ENCODE results near the gene WDR7.

WDR7 gene

DNA sequence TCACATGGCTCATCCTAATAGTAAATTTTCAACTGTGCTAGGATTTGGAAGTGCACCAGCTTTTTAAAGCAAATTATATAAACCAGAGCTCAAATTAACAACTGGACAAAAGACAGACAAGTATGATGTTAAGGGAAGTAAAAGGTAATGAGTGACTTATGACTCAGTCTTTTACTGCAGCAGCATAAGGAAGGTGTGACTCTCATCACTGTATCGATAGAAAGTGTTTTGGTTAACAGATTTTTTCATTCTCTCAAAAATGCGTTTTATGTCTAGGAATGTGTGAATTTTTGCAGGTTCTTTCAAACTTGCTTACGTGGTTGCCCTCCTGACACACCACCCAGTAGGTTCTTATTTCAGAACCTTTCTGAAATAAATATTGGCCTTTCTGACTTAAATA is 251.5 kb downstream of the WDR7 start:
- 80 to 100% methylated on average over 1 to 2 of the region's 3 CpGs for WGBS, 2 experiments (ENCODE audit: insufficient coverage in 2 of 2)
- Histone ChIP-seq H3K27ac (ENCODE audit: low read depth, low read length, severe bottlenecking) (no peak overlapping the region), H3K36me3 (ENCODE audit: control insufficient read depth, insufficient read depth, low read length) (no peaks in the 10 kb centered on the region), H3K9me3 (ENCODE audit: control insufficient read depth, low read length) (no peaks in the 10 kb centered on the region), H3K4me1 (ENCODE audit: control insufficient read depth, insufficient read depth, low read length, poor library complexity, severe bottlenecking) (no peaks in the 10 kb centered on the region), H3K4me3 (ENCODE audit: extremely low read depth, insufficient read depth, low read length, poor library complexity, severe bottlenecking) (no peak overlapping the region)

DNA sequence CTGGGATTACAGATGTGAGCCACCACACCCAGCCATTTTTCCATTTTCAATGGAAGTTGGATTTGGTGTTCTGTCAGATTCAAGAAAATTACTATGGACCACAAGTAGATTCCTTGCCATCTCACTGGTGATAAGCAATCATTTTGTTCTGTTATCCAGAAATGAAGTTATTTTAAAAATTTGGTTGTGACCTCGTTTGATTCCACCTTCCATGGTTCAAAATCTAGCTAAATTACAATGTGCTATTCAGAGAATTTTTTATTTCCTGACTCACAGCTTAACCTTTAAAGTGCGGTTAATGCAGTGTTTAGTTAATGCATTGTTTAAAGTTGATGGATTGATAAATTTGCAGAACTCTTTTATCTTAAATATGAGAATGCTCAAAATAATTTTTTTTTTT is 252.5 kb downstream of the WDR7 start:
- no peaks in the 10 kb centered on the region for H3K36me3 ChIP-seq (ENCODE audit: control insufficient read depth, insufficient read depth, low read length)
- no peak overlapping the region for H3K27ac ChIP-seq (ENCODE audit: low read depth, low read length, severe bottlenecking)
- no peaks in the 10 kb centered on the region for H3K9me3 ChIP-seq (ENCODE audit: control insufficient read depth, low read length)
- no peaks in the 10 kb centered on the region for H3K4me1 ChIP-seq (ENCODE audit: control insufficient read depth, insufficient read depth, low read length, poor library complexity, severe bottlenecking)
- no CpG with 5 or more reads among the region's 2 CpGs for WGBS, 2 experiments (ENCODE audit: insufficient coverage in 2 of 2)
- no peak overlapping the region for H3K4me3 ChIP-seq (ENCODE audit: extremely low read depth, insufficient read depth, low read length, poor library complexity, severe bottlenecking)

DNA sequence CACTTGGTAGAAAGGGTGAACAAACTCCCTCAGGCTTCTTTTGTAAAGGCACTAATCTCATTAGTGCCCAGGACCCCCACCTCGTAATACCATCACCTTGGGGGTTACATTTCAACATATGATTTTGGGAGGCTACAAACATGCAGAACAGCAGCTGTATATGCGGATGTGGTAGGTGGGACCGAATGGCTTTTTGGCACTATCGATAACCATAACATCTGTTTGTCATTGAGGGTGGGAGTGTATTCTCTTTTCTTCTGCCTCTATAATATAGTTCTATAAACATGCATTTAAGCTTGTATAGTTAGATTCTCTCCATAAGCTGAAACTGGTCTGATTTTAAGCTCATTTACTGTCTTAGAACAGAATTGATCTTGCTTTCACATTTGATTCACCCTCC is 256.6 kb downstream of the WDR7 start:
- Histone ChIP-seq H3K4me3 (ENCODE audit: extremely low read depth, insufficient read depth, low read length, poor library complexity, severe bottlenecking) (no peak overlapping the region), H3K36me3 (ENCODE audit: control insufficient read depth, insufficient read depth, low read length) (no peaks in the 10 kb centered on the region), H3K4me1 (ENCODE audit: control insufficient read depth, insufficient read depth, low read length, poor library complexity, severe bottlenecking) (no peaks in the 10 kb centered on the region), H3K9me3 (ENCODE audit: control insufficient read depth, low read length) (no peaks in the 10 kb centered on the region), H3K27ac (ENCODE audit: low read depth, low read length, severe bottlenecking) (no peak overlapping the region)
- 80% methylated on average over 1 of the region's 4 CpGs; no CpG with 5 or more reads in 1 of the 2 experiments for WGBS, 2 experiments (ENCODE audit: insufficient coverage in 2 of 2)

DNA sequence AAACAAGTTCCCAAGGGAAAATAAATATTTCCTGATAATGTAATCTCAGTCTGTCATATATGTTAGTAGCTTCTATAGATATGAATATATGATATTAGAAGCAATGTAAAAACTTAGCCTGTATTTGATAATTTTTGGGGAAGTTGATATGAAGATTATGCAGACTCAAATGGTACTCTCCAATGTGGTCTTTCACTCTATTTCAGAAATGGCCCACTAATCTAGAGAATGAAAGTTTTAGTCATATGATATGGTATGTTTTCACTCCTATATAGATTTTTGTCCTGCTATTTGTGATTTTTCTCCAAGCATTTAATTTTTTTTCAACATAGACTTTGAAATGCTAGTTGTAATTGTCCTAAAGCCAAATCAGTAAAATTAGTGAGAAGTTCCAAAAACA is 259.1 kb downstream of the WDR7 start:
- H3K4me1 ChIP-seq (ENCODE audit: control insufficient read depth, insufficient read depth, low read length, poor library complexity, severe bottlenecking): no peaks in the 10 kb centered on the region
- no peaks in the 10 kb centered on the region for H3K9me3 ChIP-seq (ENCODE audit: control insufficient read depth, low read length)
- H3K4me3 ChIP-seq (ENCODE audit: extremely low read depth, insufficient read depth, low read length, poor library complexity, severe bottlenecking): no peak overlapping the region
- no peaks in the 10 kb centered on the region for H3K36me3 ChIP-seq (ENCODE audit: control insufficient read depth, insufficient read depth, low read length)
- no peak overlapping the region for H3K27ac ChIP-seq (ENCODE audit: low read depth, low read length, severe bottlenecking)

DNA sequence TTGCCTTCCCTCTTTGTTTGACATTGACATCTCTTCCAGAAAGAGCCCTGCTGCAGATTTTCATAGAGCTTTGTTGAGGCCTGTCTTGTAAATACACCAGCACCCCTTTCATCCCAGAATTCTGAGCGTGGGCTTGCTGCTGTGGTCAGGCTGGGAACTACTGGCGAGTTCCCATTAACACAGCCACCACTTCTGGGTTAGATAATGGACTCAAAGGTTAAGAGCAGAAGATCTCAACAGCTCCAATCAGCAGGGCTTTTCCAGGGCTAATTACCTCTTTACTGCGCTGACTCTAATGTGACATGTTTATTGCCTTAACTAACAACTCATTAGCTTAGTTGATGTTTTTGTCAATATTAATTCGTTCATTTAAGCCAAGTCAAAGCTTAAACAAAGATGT is 259.8 kb downstream of the WDR7 start:
- Histone ChIP-seq H3K4me3 (ENCODE audit: extremely low read depth, insufficient read depth, low read length, poor library complexity, severe bottlenecking) (no peak overlapping the region), H3K36me3 (ENCODE audit: control insufficient read depth, insufficient read depth, low read length) (no peaks in the 10 kb centered on the region), H3K9me3 (ENCODE audit: control insufficient read depth, low read length) (no peaks in the 10 kb centered on the region), H3K27ac (ENCODE audit: low read depth, low read length, severe bottlenecking) (no peak overlapping the region), H3K4me1 (ENCODE audit: control insufficient read depth, insufficient read depth, low read length, poor library complexity, severe bottlenecking) (no peaks in the 10 kb centered on the region)
- 43% methylated on average over 1 of the region's 4 CpGs; no CpG with 5 or more reads in 1 of the 2 experiments for WGBS, 2 experiments (ENCODE audit: insufficient coverage in 2 of 2)

DNA sequence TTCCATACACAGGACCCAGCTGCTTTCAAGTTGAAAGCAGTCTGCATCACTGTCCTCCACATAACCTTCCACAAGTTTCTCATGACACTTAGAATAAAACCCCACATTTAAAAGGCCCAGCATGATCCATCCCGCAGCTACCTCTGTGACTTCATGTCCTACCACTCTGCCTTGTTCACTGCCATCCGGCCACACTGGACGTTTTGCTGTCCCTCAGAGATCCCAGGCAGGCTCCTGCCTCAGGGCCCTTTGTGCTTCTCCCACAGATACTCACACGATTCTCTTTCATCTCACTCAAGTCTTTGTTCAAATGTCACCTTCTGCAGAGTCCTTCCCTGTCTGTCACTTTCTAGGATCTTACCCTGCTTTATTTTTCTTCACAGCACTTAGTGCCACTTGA is 262.8 kb downstream of the WDR7 start:
- H3K4me1 ChIP-seq (ENCODE audit: control insufficient read depth, insufficient read depth, low read length, poor library complexity, severe bottlenecking): peaks cover 2% of the 10 kb centered on the region
- no peak overlapping the region for H3K27ac ChIP-seq (ENCODE audit: low read depth, low read length, severe bottlenecking)
- H3K4me3 ChIP-seq (ENCODE audit: extremely low read depth, insufficient read depth, low read length, poor library complexity, severe bottlenecking): no peak overlapping the region
- no peaks in the 10 kb centered on the region for H3K36me3 ChIP-seq (ENCODE audit: control insufficient read depth, insufficient read depth, low read length)
- WGBS, 2 experiments (ENCODE audit: insufficient coverage in 2 of 2): 60 to 71% methylated on average over 4 of the region's 4 CpGs
- H3K9me3 ChIP-seq (ENCODE audit: control insufficient read depth, low read length): no peaks in the 10 kb centered on the region

DNA sequence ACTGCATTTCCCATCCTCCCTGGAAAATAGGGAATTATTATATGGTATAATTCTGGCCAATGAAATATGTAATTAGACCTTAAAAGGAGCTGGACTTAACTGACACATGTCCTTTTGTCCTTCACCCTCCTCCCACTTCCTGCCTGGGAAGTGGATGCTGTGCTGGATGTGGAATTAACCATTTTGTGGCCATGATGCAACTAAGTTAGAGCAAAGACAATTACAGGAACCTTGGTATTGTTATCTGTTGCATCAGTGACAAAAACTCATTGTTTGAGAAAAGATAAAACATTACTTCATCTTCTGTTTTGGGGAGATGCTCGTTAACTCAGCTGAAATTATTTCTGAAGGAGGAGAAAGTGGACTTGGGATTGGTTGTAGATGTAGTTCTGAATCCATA is 268.0 kb downstream of the WDR7 start:
- Histone ChIP-seq H3K4me1 (ENCODE audit: control insufficient read depth, insufficient read depth, low read length, poor library complexity, severe bottlenecking) (peaks cover 5% of the 10 kb centered on the region), H3K9me3 (ENCODE audit: control insufficient read depth, low read length) (no peaks in the 10 kb centered on the region), H3K36me3 (ENCODE audit: control insufficient read depth, insufficient read depth, low read length) (no peaks in the 10 kb centered on the region), H3K4me3 (ENCODE audit: extremely low read depth, insufficient read depth, low read length, poor library complexity, severe bottlenecking) (no peak overlapping the region), H3K27ac (ENCODE audit: low read depth, low read length, severe bottlenecking) (no peak overlapping the region)
- WGBS, 2 experiments (ENCODE audit: insufficient coverage in 2 of 2): no CpG with 5 or more reads among the region's 1 CpG

DNA sequence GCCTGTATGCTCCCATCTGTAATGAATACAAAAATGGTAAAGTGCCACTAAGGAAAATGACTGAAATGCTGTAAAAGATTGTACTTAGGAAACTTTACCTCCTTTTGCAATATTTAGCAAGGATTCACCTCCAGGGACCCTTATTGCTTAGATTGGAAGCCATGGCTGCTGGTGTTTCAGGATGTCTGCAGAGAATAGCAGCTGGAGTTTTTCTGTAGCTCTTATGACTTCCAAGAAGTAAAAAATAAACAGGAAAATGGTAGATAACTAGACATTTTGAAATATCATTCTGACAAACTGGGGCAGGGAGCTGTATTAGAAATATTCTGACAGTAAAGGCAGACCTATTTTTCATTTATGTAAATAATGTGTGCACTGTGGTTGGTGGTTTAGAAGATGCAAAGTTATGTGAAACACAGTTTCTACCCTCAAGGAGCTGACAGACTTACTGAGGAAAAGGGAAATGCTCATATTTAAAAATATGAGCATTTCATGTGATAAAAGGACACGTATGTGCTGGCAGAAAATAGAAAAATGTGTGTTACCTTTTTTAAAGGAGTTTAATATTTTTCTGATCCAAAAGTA is 270.8 kb downstream of the WDR7 start:
- no peak overlapping the region for H3K4me3 ChIP-seq (ENCODE audit: extremely low read depth, insufficient read depth, low read length, poor library complexity, severe bottlenecking)
- WGBS, 2 experiments (ENCODE audit: insufficient coverage in 2 of 2): no CpG with 5 or more reads among the region's 1 CpG

DNA sequence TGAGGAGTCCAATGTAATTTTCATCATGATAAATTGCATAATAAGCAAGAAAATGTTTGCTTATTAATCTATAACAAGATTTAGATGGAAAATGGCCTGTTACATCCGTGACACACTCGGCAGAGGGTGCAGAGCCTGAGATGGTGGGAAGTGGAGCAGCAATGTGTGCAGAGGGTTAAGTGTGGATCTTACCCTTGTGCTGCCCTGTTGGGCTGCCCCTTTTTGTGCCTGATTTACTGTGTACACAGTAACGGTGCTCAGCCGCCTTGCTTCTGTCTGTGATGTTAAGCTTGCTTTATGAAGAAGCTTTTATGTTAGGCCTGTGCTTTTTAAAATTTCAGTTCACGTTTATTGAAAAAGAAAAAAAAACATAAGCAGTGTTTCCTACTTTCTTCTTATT is 275.6 kb downstream of the WDR7 start:
- H3K36me3 ChIP-seq (ENCODE audit: control insufficient read depth, insufficient read depth, low read length): no peaks in the 10 kb centered on the region
- H3K9me3 ChIP-seq (ENCODE audit: control insufficient read depth, low read length): no peaks in the 10 kb centered on the region
- H3K27ac ChIP-seq (ENCODE audit: low read depth, low read length, severe bottlenecking): no peak overlapping the region
- no peaks in the 10 kb centered on the region for H3K4me1 ChIP-seq (ENCODE audit: control insufficient read depth, insufficient read depth, low read length, poor library complexity, severe bottlenecking)
- no peak overlapping the region for H3K4me3 ChIP-seq (ENCODE audit: extremely low read depth, insufficient read depth, low read length, poor library complexity, severe bottlenecking)
- WGBS, 2 experiments (ENCODE audit: insufficient coverage in 2 of 2): 92 to 100% methylated on average over 1 to 2 of the region's 5 CpGs

More for the DNA sequence above, 270.8 kb downstream of the WDR7 start:
- H3K36me3 ChIP-seq (ENCODE audit: control insufficient read depth, insufficient read depth, low read length): no peaks in the 10 kb centered on the region
- H3K4me1 ChIP-seq (ENCODE audit: control insufficient read depth, insufficient read depth, low read length, poor library complexity, severe bottlenecking): peaks cover 5% of the 10 kb centered on the region
- no peak overlapping the region for H3K27ac ChIP-seq (ENCODE audit: low read depth, low read length, severe bottlenecking)
- no peaks in the 10 kb centered on the region for H3K9me3 ChIP-seq (ENCODE audit: control insufficient read depth, low read length)

DNA sequence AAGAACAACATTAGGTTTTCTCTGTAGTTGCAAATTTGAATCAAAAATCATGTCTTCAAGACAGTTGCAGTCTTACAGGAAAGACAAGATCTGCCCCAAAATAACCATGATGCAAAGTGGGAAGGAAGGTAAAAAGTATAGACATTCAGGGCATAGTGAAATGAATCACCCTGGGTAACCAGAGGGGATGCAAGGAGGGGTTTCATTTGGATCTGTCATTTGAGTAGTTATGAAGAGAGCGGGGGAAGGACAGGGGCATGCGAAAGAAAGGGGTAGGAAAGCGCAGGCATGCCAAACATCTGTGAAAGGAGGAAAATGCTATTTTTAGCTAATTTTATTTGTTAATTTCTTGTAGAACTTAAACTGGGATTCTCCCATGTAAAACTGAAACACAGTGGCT is 276.6 kb downstream of the WDR7 start:
- H3K27ac ChIP-seq (ENCODE audit: low read depth, low read length, severe bottlenecking): no peak overlapping the region
- H3K36me3 ChIP-seq (ENCODE audit: control insufficient read depth, insufficient read depth, low read length): no peaks in the 10 kb centered on the region
- H3K4me3 ChIP-seq (ENCODE audit: extremely low read depth, insufficient read depth, low read length, poor library complexity, severe bottlenecking): no peak overlapping the region
- no peaks in the 10 kb centered on the region for H3K4me1 ChIP-seq (ENCODE audit: control insufficient read depth, insufficient read depth, low read length, poor library complexity, severe bottlenecking)
- WGBS, 2 experiments (ENCODE audit: insufficient coverage in 2 of 2): 100% methylated on average over 2 of the region's 3 CpGs; no CpG with 5 or more reads in 1 of the 2 experiments
- H3K9me3 ChIP-seq (ENCODE audit: control insufficient read depth, low read length): no peaks in the 10 kb centered on the region

DNA sequence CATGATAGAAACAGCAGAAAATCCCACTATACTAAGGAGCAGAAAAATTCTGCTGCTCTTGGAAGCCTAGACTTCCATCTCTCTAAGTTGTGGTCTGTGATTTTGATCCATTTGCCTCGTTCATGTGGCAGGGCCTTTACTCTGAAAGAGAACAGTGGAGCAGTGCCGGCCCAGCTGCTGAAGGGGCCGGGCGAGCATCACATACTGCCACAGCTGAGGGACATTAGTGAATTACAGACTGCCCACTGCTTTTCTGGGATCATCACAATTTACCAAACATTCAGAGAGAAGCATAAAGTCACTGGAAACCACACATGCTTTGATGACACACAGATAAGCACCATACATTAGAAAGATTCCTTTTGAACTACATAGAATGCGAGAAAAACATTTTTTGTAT is 278.7 kb downstream of the WDR7 start:
- Histone ChIP-seq H3K36me3 (ENCODE audit: control insufficient read depth, insufficient read depth, low read length) (no peaks in the 10 kb centered on the region), H3K4me3 (ENCODE audit: extremely low read depth, insufficient read depth, low read length, poor library complexity, severe bottlenecking) (no peak overlapping the region), H3K4me1 (ENCODE audit: control insufficient read depth, insufficient read depth, low read length, poor library complexity, severe bottlenecking) (no peaks in the 10 kb centered on the region), H3K9me3 (ENCODE audit: control insufficient read depth, low read length) (no peaks in the 10 kb centered on the region), H3K27ac (ENCODE audit: low read depth, low read length, severe bottlenecking) (no peak overlapping the region)
- WGBS, 2 experiments (ENCODE audit: insufficient coverage in 2 of 2): 77 to 83% methylated on average over 3 to 4 of the region's 5 CpGs
